ENCODE data around the gene TSSK2.

TSSK2 gene

DNA sequence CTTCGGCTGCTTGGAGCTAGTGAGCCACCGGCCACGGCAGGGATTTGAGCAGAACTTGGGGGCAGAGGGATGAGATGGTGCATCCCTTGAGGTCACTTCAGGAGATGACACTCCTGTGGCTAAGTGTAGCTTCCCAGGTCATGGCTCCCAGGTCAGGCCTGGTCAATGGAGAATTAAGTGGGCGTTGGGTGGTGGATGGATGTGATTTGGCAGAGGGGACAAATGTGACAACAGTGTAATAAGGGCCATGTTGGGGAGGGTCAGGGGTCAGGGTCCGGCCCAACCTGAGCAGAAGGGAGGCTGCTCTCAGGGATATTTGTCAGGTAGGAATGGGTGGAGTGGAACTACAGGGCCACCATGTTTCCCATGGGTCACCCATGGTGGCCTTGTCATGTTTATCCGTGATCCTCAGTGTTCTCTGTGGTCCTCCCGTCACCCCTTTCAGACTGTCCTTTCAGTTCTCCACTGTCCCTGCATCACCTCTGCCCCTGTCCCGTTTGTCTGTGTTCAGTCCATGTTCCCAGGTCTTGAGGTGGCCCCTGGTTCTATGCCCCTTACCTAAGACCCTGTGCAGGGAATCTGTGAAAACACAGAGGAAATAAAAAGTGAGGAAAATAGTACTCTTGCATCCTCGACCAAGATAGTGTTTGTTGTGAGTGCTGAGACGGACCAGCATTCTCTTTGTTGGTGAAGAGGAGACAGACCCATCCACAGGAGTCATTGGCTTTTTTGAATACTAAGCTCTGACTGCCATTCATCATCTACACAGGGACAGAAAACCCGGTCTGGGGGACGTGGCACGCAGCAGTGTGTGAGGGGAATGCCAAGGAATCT, 41.3 kb downstream of the TSSK2 start:
- no peak for DNase-seq

DNA sequence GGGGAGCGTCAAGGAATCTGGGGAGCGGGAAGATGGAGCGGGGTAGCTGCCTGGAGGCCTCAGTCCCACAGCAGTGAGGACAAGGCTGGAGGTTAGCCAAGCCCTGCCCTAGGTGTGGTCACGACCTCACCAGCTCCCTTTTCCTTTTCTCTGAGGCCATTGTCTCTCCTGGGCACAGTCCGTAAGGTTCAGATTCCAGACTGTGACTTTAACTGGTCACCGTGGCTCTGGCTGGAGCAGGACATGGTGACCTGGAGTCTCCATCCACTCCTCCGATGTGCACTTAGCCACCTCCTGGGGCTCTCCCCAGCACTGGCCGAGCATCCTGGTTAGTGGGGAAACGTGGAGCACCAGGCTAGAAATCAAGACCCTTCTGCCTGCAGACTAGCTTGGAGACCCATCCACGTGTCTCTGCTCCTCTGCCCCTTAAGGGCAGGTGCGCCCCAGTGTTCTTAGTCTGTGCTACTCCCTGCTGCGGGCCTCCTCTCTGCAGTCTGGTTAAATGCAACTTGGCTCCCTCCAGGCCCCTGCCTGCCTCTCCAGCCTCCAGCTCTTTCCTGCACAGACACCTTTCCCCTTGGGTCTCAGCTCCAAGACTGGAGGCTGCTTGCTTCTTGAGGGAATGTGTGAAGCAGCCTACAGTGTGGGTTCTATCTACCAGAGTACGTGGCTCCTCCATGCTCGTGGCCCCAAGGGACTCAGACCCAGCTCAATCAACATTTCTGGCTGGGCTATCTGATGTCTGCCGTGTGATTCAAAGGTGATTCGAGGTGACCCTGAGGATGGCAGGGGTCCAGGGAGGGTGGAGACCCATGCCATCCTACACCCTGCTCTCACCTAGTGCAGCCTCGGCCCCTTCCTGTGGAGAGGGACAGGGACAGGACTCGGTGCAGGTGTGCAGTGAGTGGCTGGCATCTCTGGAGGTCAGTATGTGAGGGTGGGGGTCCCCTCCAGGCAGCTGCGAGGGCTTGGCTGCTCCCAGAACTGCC, 42.2 kb downstream of the TSSK2 start:
- no peak for DNase-seq

DNA sequence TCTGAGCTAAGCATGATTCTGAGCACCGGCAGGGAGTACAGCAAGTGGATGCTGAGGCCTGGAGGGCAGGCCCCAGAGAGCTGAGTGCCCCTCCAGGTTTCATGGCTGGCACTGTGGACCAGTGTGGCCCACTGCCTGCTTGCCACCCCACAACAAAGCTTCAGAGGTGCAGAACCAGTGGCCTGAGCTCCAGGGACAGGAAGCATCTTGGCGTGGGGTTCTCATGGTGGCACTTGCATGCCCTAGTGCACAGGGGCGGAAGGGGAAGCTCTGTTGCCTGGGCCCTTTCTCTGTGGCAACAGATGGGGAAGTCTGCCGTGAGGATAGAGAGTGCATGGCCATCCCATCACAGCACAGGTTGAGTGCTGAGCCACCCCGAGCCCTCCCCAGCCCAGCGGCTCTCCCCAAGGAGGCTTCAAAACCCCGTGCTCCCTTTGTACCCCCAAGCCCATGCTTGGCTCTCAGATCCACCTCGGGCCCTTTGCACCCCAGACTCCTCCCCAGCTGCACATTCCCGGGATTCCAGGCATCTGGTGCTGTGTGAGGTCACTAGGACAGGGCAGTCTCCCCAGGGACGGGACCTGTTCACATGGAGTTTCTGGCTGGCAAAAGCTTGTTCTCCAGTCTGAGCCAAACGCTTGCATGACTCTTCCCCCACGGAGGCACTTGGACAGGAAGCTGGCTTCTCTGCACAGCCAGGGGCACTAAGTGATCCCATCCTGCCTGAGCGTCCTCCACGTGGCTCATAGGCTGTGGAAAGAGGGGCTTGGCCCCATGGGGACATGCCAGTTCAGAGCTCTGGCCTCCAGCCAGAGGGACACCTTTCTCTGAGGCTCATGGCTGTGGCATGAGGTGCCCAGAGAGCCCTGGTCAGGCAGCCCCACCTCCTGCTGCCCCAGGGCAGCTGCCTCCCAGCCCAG, 43.3 kb downstream of the TSSK2 start:
- DNase-seq: no peak

DNA sequence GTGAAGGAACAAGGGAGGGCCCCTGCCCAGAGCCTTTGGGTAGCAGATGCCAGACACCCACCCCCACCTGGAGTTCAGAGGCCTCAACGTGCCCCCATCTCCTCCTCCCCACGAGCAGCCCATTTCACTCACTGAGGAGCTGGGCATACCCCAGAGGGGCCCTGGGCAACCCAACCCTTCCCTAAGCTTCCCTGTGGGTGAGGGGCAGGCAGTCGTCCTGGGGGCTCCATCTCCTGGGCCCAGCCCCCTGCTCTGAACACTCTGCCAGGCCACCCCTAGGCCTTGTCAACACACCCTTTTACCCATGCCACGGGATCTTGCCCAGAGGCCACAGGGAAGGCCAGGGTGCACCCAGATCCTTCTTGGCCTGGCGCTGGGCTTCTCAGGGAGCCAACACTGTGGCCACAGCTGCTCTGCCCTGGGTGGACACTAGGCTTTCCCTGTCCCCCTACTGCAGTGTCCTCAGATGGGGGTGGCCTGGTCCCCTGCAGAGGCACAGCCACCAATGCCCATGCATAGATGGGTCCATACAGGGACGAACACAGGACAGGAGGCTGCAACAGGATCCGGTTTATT, 44.0 kb downstream of the TSSK2 start:
- DNase-seq: no peak

DNA sequence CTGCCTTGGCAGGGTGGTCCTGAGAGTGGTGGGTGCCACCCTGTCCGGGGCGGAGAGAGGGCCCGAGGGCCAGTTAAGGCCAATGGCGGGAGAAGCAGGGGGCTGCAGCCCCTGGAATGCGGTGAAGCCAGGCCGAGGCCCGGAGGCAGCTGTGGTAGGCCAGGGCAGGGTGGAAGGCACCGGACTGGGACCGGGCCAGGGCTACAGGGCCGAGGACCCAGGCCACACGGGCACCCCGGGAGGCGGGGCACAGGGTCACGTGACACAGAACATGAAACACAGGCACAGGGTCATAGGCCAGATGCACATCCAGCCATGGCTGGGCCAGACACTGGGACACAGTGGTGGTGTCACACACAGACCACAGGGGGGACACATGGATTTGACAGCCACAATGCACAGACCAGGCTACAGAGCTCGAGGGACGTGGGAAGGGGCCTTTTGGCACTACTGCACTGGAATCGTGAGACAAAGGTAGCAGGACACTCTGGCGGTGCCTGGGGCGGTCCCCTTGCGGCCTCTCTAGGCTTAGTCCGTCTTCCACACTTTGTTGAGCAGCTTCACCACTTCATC, 44.6 kb downstream of the TSSK2 start:
- DNase-seq: no peak

DNA sequence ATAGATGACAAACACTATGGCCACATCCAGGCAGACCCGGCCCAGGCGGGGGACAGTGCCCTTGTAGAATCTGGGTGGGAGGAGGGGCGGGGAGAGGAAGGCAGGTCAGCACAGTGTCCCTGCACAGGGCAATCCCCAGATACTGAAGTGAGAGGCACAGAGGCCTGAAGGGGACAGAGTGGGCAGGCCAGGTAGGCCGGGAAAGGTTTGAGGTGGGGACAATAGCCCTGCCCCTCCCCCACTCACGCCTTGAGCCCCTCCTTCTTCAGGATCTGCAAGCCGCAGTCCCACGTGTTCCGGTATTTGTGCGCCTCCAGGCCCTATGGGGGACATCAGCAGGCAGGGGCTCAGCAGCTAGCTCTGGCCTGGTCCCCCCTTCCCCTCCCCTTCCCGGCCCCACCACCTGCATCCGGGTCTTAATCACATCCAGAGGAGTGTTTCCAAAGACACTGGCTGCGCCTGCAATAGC, 45.1 kb downstream of the TSSK2 start:
- no peak for DNase-seq

DNA sequence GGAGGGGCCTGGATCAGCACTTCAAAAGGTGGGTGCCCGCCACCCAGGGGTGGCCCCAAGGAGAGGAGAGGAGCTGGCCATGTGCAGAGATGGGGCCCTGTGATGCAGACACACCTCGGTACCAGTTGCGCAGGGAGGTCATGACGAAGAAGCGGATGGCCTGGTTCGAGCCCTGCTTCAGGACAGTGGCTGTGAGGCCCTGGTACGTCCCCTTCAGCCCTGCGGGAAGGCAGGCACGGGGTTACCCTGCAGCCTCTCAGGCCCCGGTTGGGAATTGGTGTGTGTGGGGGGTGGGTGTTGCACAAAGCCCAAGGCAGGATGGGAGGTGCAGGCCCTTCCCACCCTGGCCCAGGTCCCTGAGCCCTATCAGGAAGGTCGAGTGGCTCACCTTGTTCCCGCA, 45.6 kb downstream of the TSSK2 start:
- DNase-seq: no peak

DNA sequence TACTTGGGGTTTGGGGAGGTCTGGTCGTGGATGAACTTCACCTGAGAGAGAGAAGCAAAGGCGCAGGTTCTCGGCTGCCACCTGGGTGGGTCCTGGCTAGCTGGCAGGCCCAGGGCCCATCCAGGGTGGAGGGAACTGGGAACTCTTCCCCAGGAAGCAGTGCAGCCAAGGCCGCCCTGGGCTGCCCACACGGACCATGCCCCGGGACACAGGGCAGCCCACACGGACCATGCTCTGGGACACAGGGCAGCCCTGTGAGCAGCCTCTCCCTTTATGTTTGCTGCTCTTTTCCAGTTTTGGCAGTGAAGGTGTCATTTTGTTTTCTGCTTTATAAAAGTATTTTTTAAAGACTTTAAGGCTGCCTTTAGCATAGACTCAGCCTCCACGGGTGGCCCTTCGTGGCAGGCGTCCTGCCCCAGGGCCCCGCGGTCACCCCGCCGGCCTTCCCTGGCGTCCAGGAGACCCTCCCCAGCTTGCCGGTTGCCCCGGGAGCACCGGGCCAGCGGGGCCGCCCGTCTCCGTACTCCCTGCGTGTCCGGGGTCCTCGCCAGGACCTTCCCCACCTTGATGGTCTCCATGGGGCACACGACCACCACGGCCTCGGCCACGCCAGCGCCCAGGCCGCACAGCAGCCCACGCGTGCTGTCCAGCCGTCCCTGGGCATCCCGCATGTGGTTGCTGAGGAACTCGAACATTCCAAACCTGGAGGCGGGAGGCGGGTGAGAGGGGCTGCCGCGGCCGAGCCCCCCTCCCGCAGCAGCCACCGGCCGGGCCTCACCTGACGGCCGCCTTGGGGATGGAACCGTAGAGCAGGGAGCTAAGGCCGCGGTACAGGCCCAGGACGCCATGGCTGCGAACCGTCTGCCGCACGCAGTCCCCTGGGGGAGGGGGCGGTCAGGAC, 46.3 kb downstream of the TSSK2 start:
- peak; percentile 37 for DNase-seq

DNA sequence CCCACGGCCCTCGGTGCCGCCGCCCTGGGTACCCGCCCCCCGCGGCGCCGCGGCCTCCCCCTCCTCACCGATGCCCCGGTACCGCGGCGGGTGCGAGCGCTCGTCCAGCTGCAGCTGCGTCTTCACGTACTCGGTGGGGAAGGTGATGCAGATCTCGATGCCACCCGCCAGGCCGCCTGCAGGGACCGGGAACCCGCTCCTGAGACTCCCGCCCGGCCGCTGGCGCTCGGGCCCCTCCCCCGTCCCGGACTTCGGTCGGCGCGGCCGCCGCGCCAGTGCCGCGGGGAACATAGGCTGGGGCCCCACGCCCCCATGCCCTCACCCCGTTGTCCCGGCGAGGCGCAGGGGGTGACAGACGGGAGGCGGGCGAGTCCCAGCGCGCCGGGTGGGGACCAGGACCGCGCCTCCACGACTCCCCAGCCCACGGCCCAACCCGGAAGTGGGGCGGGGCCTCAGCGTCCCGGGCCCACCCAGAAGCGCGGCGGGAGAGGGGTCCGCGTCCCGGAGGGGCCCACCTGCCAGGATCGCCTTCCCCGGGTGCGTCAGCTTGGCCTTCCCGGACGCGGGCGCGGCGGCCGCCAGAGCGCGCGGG, 47.1 kb downstream of the TSSK2 start:
- peak; percentile 60 for DNase-seq

DNA sequence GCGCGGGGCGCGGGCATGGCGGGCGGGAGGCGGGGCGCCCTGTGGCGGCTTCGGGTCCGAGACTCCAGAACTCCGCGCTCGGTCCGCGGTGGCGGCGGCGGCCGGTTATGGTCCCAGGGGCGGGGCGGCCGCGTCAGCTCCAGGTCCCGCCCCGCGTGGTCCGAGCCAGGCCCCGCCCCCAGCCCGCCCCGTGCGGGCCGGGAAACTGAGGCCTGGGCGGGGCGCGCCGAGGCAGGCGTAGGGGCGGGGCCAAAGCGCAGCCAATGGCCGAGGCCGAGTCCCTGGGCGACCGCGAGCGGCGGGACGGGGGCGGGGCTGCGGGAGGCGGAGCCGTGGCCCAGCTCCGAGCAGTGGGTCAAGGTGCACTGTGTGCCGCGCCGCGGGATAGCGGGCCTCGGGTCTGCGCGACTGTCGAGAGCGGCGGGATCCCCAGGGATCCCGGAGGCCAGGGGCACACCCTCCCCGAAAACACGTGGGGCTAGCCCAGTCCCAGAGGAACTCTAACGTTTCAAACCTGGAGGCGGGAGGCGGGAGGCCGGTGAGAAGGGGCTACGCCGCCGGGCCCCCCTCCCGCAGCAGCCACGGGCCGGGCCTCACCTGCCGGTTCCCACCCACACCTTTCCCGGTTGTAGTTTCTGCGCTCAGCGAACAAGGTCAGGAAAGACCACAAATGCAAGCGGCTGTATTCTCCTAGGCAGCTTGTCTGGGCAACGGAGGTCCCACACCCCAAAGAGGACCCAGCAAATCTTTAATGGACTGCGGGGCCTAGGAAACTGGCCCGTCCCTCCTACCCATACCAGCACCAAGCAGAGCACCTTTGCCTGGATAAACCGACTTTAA, 47.8 kb downstream of the TSSK2 start, which contains the start of gene SLC25A1:
SLC25A1 (minus strand) TSS at position 80 of the 840 bp plus-strand sequence; CDS start at position 17, 63 bp downstream.
- peak; percentile 83 for DNase-seq

DNA sequence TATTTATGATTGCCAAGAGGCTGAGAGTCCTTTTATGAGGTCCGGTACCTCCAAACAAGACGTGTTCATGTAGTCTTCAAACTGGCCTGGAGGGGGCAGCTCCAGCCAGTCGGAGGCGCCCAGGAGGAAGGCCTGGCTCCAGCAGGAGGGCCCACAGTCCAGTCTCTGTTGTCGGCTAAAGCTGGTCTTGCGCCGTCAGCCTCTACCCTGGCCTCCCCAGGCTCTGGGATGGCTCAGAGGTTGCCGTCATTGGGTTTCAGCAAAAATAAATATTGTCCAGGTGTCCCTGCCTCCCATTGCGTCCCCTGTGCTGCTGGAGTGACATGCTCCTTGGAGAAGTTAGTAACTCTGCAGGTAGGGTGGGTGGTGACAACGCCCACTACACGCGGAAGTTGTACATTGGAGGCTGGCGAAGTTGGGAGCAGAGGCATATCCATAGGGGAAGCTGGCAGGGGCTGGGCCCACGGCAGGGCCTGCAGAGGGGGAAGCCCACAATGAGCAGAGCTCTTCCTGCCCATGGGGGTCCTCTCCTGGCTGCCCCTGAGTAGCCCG, 48.5 kb downstream of the TSSK2 start:
- peak; percentile 75 for DNase-seq

DNA sequence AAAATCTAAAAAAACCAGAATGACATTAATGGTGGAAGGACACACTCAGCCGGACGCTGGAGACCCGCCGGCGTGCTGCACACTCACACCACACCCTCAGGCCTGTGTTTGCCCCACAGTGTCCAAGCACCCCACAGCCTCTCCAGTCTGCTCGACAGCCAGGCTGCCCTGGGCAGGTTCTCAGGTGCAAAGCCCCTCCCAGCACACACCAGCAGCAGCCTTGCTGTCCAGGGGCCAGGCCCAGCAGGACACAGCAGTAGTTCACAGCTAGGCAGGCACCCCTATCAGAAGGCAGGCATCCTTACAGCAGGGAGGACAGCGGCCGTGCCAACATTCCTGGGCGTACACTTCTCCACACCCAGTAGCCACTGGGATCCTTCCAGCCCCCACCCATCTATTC, 49.1 kb downstream of the TSSK2 start:
- no peak for DNase-seq

DNA sequence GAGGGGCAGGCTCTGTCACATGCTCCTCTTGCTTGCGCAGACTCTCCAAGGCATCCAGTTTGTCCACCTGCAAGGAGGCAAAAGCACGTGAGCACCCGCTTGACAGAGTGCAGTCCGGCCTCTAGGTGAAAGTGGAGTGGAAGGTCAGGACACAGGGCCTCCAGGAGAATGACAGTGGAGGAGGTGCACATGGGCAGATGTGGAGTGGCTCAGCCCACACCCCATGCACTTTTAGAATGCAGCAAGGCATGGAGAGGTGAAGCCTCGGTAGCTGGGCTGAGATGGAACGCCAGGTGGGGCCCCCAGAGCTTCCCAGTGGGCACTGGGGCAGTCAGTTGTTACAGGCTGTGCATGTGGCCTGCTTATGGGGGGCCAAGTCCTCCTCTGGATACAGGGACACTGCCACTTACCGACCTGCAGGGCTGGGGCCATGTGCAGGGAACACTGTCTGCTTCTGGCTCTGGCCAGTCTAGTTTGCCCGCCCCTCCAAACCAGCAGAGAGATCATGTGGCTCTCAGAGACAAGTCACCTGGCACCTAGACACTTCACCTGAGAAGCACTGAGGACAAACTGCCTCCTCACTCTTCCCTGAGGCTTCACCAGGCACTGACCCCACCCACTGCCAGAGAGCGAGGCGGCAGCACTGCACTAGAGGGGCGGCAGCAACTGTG, 49.8 kb downstream of the TSSK2 start:
- no peak for DNase-seq

DNA sequence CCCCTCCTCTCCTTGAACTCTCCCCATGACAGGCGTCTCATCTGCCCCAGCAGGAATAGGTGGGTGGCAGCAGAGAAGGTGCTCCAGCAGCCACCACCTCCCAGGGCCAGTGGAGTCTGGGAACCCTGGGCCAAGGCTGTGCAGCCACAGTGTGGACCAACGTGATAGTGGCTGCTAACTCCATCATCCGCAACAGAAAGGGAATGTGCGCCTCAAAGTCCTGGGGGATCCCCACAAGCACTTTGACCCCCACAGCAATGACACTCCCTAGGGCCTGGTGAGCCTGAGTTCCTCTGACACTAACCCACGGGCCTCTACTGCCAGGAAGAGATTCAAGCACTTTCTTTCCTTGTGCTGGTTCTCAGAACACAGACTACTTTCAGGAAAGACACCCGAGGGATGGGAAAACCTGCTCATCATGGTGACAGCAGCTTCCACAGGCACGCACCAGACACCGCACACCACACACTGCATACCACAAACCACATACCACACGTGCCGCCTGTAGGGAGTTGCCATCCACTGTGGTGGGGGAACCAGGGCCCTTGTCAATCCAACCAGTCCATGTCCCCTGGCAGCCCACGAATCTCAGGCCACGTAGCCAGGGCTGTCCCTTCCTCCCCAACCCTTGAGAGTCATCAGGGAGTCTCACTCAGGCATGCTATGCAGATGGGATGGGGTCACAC, 50.8 kb downstream of the TSSK2 start:
- no peak for DNase-seq
